H1 (cell line): ENCODE results near the gene TCL1A. TPM values are rescaled to one million over a fixed set of nuclear protein-coding genes. Genes with fewer than 3 reads are reported as not detected.

Experiments
- CTCF ChIA-PET: fragments of 300-600 bp; sonication (Branson Sonifier 250); formaldehyde crosslinking; loops from one replicate; lab custom pipeline; 2021; ENCODE audit not compliant: partially characterized antibody; lab: Charles Lee
- POLR2A ChIA-PET: fragments of 300-600 bp; sonication (Branson Sonifier 250); formaldehyde crosslinking; loops from one replicate; lab custom pipeline; 2021; ENCODE audit warnings: inconsistent platforms; ENCODE audit not compliant: partially characterized antibody; lab: Charles Lee
- DNase-seq, 2 experiments: peaks; one replicate each; pipeline versions ENCODE4 v3.0.0 to v3.0.0-alpha.2; 2010 to 2022; ENCODE audit warnings: low spot score in 2 of 2, low read depth in 1 of 2, mixed read lengths in 1 of 2
- FAIRE-seq: peaks from 2 replicates; lab custom pipeline; 2011; peaks lifted over from hg19 to GRCh38; lab: Jason Lieb, UNC
- H2AFZ ChIP-seq: 2 replicates; pipeline ENCODE4 v1.8.1; 2012; ENCODE audit warnings: low read length, inconsistent platforms
- H2AK5ac ChIP-seq: 2 replicates; pipeline ENCODE4 v1.6.1; 2013; ENCODE audit warnings: low read depth, low read length
- H2BK120ac ChIP-seq: replicated peaks from 2 replicates; pipeline ENCODE3; 2013; ENCODE audit warnings: low read depth, low read length, inconsistent platforms
- H2BK12ac ChIP-seq: 2 replicates; pipeline ENCODE4 v1.6.1; 2013; ENCODE audit warnings: low read depth, low read length
- H2BK15ac ChIP-seq: 2 replicates; pipeline ENCODE4 v1.6.1; 2013; ENCODE audit warnings: low read length
- H2BK20ac ChIP-seq: 2 replicates; pipeline ENCODE4 v1.6.1; 2013; ENCODE audit warnings: low read length
- H2BK5ac ChIP-seq: 2 replicates; pipeline ENCODE4 v1.6.1; 2013; ENCODE audit warnings: low read depth, low read length
- H3K14ac ChIP-seq: 2 replicates; pipeline ENCODE4 v1.6.1; 2013; ENCODE audit warnings: inconsistent platforms; ENCODE audit not compliant: insufficient read length
- H3K18ac ChIP-seq: 2 replicates; pipeline ENCODE4 v1.6.1; 2013; ENCODE audit warnings: low read length; ENCODE audit errors: extremely low read depth
- H3K23ac ChIP-seq: 2 replicates; pipeline ENCODE4 v1.6.1; 2013; ENCODE audit warnings: inconsistent platforms; ENCODE audit not compliant: insufficient read length
- H3K23me2 ChIP-seq: 2 replicates; pipeline ENCODE4 v1.6.1; 2013; ENCODE audit warnings: low read depth, low read length
- H3K27ac ChIP-seq: 2 replicates; pipeline ENCODE4 v1.6.1; 2011; ENCODE audit warnings: low read depth, low read length, inconsistent platforms
- H3K27me3 ChIP-seq, 4 experiments: replicated peaks in 1 of 4; 1 replicate in 1 of 4; 2 replicates in 3 of 4; pipeline versions ENCODE4 v1.6.1 to v1.8.1; 2011 to 2013; ENCODE audit warnings: low read length in 3 of 4, mild to moderate bottlenecking in 3 of 4, inconsistent platforms in 2 of 4, mixed read lengths in 2 of 4, moderate library complexity in 1 of 4; ENCODE audit not compliant: control insufficient read depth in 3 of 4, insufficient read depth in 3 of 4; ENCODE audit errors: extremely low read depth in 1 of 4
- H3K36me3 ChIP-seq, 4 experiments: 2 replicates each; pipeline versions ENCODE4 v1.6.1 to v1.8.1; 2011 to 2013; ENCODE audit warnings: mild to moderate bottlenecking in 4 of 4, low read length in 3 of 4, moderate library complexity in 2 of 4, control low read depth in 1 of 4, inconsistent platforms in 1 of 4; ENCODE audit not compliant: insufficient read depth in 4 of 4, control insufficient read depth in 2 of 4
- H3K4ac ChIP-seq: replicated peaks from 2 replicates; pipeline ENCODE3; 2013; ENCODE audit warnings: low read length, low read depth, mixed read lengths, inconsistent platforms; ENCODE audit not compliant: insufficient read length
- H3K4me1 ChIP-seq, 4 experiments: replicated peaks in 1 of 4; 1 replicate in 1 of 4; 2 replicates in 3 of 4; pipeline versions ENCODE4 v1.6.1 to v1.8.1; 2011 to 2013; ENCODE audit warnings: low read length in 3 of 4, inconsistent platforms in 2 of 4, mixed read lengths in 1 of 4; ENCODE audit not compliant: insufficient read depth in 4 of 4, control insufficient read depth in 3 of 4
- H3K4me2 ChIP-seq, 2 experiments: 2 replicates each; pipeline versions ENCODE4 v1.6.1 to v1.8.1; 2011 to 2013; ENCODE audit warnings: low read depth in 2 of 2, low read length in 2 of 2, control low read depth in 1 of 2, inconsistent platforms in 1 of 2, mild to moderate bottlenecking in 1 of 2; ENCODE audit not compliant: insufficient read depth in 1 of 2
- H3K4me3 ChIP-seq, 4 experiments: fragments of 200-600, 300-600 bp in 1 of 4; sonication (generic), shearing (Covaris generic), sonication (Bioruptor Twin) in 1 of 4; 2 replicates each; pipeline versions ENCODE4 v1.5.1 to v1.8.1; 2011 to 2016; ENCODE audit warnings: low read length in 4 of 4, low read depth in 3 of 4, control low read depth in 2 of 4, inconsistent platforms in 2 of 4, mild to moderate bottlenecking in 2 of 4, mixed read lengths in 1 of 4, moderate library complexity in 1 of 4; ENCODE audit not compliant: insufficient read depth in 2 of 4; ENCODE audit errors: extremely low read depth in 1 of 4
- H3K56ac ChIP-seq: replicated peaks from 2 replicates; pipeline ENCODE3; 2013; ENCODE audit warnings: low read depth, mild to moderate bottlenecking, mixed read lengths, low read length, inconsistent platforms; ENCODE audit not compliant: insufficient read length
- H3K79me1 ChIP-seq: 2 replicates; pipeline ENCODE4 v1.6.1; 2013; ENCODE audit warnings: low read depth, low read length, control low read depth
- H3K79me2 ChIP-seq, 2 experiments: 2 replicates each; pipeline versions ENCODE4 v1.6.1 to v1.8.1; 2012 to 2013; ENCODE audit warnings: low read length in 2 of 2, mild to moderate bottlenecking in 2 of 2, inconsistent platforms in 1 of 2; ENCODE audit not compliant: insufficient read depth in 2 of 2, control insufficient read depth in 1 of 2
- H3K9ac ChIP-seq, 4 experiments: replicated peaks in 1 of 4; 1 replicate in 1 of 4; 2 replicates in 3 of 4; pipeline versions ENCODE4 v1.6.1 to v1.8.1; 2011 to 2013; ENCODE audit warnings: low read depth in 3 of 4, low read length in 3 of 4, control low read depth in 2 of 4, mild to moderate bottlenecking in 2 of 4, moderate library complexity in 2 of 4, inconsistent platforms in 1 of 4; ENCODE audit errors: extremely low read depth in 1 of 4
- H3K9me3 ChIP-seq, 2 experiments: 2 replicates each; pipeline versions ENCODE4 v1.6.1 to v1.8.1; 2012 to 2013; ENCODE audit warnings: mild to moderate bottlenecking in 2 of 2, moderate library complexity in 2 of 2, control low read depth in 1 of 2, inconsistent platforms in 1 of 2, low read depth in 1 of 2, low read length in 1 of 2, mixed read lengths in 1 of 2; ENCODE audit not compliant: insufficient read depth in 2 of 2
- H4K20me1 ChIP-seq, 2 experiments: replicated peaks in 1 of 2; 2 replicates each; pipeline versions ENCODE3 to v1.8.1; 2011 to 2013; ENCODE audit warnings: inconsistent platforms in 2 of 2, low read length in 2 of 2, mild to moderate bottlenecking in 1 of 2; ENCODE audit not compliant: insufficient read depth in 2 of 2, control insufficient read depth in 1 of 2
- H4K5ac ChIP-seq: 2 replicates; pipeline ENCODE4 v1.6.1; 2013; ENCODE audit warnings: low read length, low read depth, mixed read lengths, inconsistent platforms; ENCODE audit not compliant: insufficient read length
- H4K8ac ChIP-seq: 2 replicates; pipeline ENCODE4 v1.8.0; 2013; ENCODE audit warnings: mild to moderate bottlenecking, moderate library complexity, low read length, inconsistent platforms; ENCODE audit not compliant: insufficient read depth; ENCODE audit errors: extremely low read depth
- H4K91ac ChIP-seq: replicated peaks from 2 replicates; pipeline ENCODE3; 2013; ENCODE audit warnings: low read length, mixed read lengths, inconsistent platforms; ENCODE audit not compliant: insufficient read length
- MAX ChIP-seq: IDR thresholded peaks from 2 replicates; pipeline ENCODE4 v1.6.1; 2012; ENCODE audit warnings: inconsistent platforms
- SP1 ChIP-seq: IDR thresholded peaks from 2 replicates; pipeline ENCODE4 v1.6.1; 2011; ENCODE audit warnings: low read depth, low read length
- WGBS, 2 experiments: shearing (Covaris generic) in 1 of 2; methylation state at CpG; one replicate each; pipeline versions ENCODE4 v1.1.6 to v1.1.7; 2013 to 2015; ENCODE audit warnings: low lambda C conversion rate in 2 of 2, mixed read lengths in 2 of 2, inconsistent platforms in 1 of 2, low coverage in 1 of 2, missing lambda C conversion rate in 1 of 2; ENCODE audit not compliant: insufficient replicate concordance in 2 of 2, insufficient coverage in 1 of 2, insufficient read length in 1 of 2; ENCODE audit errors: extremely low coverage in 1 of 2, missing lambda C conversion rate in 1 of 2; 5-methylcytosine and 5-hydroxymethylcytosine counted together
- polyA plus RNA-seq, 7 experiments: library from polyadenylated mRNA; depleted of rRNA in 3 of 7; stranded (reverse) in 5 of 7; unstranded in 2 of 7; fragments of >200 nt in 5 of 7; fragments of 200-250 nt in 2 of 7; gene quantifications; 1 replicate in 5 of 7; 2 replicates in 1 of 7; 4 replicates in 1 of 7; pipeline versions ENCODE4 v1.2.1 to v1.2.3, GENCODE V29; 2011 to 2013; ENCODE audit warnings: missing spikeins in 2 of 7, mixed read lengths in 2 of 7
- total RNA-seq: library from RNA; stranded (reverse); fragmentation: NEBNext Ultra II Directional; extraction: Animal tissue kit (Norgen Biotek cat#: 25700); gene quantifications from 2 replicates; pipeline ENCODE4 v1.2.1, GENCODE V29; 2021

TCL1A gene
- total and polyA plus RNA-seq, 2 of the 8 experiments (the other 6 are each of a cell fraction or from before 2014, with no cell fraction given), result 0.35 to 7.6 TPM

GRCh38 chr14:95686935-95687334, 27.0 kb downstream of the TCL1A start:
- H3K23me2 ChIP-seq, result no peaks in the 10 kb centered on the region
- no peak for DNase-seq
- no peaks in the 10 kb centered on the region for H3K36me3 ChIP-seq
- no peak overlapping the region for H4K8ac ChIP-seq
- 0 out of 2 replicates have a peak overlapping the region, but pooled peaks have one; percentile 69 for H2BK12ac ChIP-seq
- 62% methylated on average over 2 of the region's 2 CpGs; no CpG with 5 or more reads in 1 of the 2 experiments for WGBS, 2 experiments
- H3K79me2 ChIP-seq, result no peaks in the 10 kb centered on the region
- H3K9ac ChIP-seq, result no peak overlapping the region
- H3K18ac ChIP-seq, result peak overlapping the region; percentile 42; the same call in 1 of the 2 replicates
- no peak overlapping the region for H3K27ac ChIP-seq
- ChIA-PET CTCF (interaction anchor here (0.9 to 7.2 kb wide), 11 partner anchors 8 to 307 kb away, joined by 3 to 107 read pairs (median 4); no protein-coding TSS in a partner anchor), POLR2A (no interaction called here)
- H3K4me3 ChIP-seq, result no peak overlapping the region
- H4K5ac ChIP-seq, result peak overlapping the region; percentile 8
- no peaks in the 10 kb centered on the region for H4K20me1 ChIP-seq
- no peak overlapping the region for H2AFZ ChIP-seq
- H2BK120ac ChIP-seq, result peak overlapping the region; percentile 85
- no peaks in the 10 kb centered on the region for H3K9me3 ChIP-seq
- no peak overlapping the region for H3K14ac ChIP-seq
- H3K56ac ChIP-seq, result no peak overlapping the region
- H3K27me3 ChIP-seq, result peaks cover 0 to 3% (median 0%) of the 10 kb centered on the region in 4 experiments; a peak in 3 of 7 replicates
- FAIRE-seq, result no peak
- H4K91ac ChIP-seq, result peak overlapping the region; percentile 75
- no peak overlapping the region; the same call in 1 of the 2 replicates for H2BK15ac ChIP-seq
- H2BK5ac ChIP-seq, result peak overlapping the region; percentile 77; the same call in 1 of the 2 replicates
- peak overlapping the region; percentile 46; the same call in 1 of the 2 replicates for H2AK5ac ChIP-seq
- no peaks in the 10 kb centered on the region for H3K79me1 ChIP-seq
- no peak overlapping the region for H3K23ac ChIP-seq
- TF ChIP-seq MAX (no peak), SP1 (no peak)
- H2BK20ac ChIP-seq, result no peak overlapping the region
- H3K4me2 ChIP-seq, result peak overlapping the region in 1 of 2 experiments; percentile 32; a peak in 2 of 4 replicates
- peak overlapping the region; percentile 90 for H3K4ac ChIP-seq
- peaks cover 4 to 10% (median 6%) of the 10 kb centered on the region in 4 experiments for H3K4me1 ChIP-seq
